SH-SY5Y (cell line): ENCODE results near the gene NEK1.

Source experiments
- GATA2 ChIP-seq: IDR thresholded peaks from 2 replicates; pipeline ENCODE4 v1.6.1; 2011; ENCODE audit warnings: mild to moderate bottlenecking, low read depth, low read length
- GATA3 ChIP-seq: IDR thresholded peaks from 2 replicates; pipeline ENCODE4 v1.6.1; 2011; ENCODE audit warnings: low read depth, mild to moderate bottlenecking, low read length, moderate library complexity

DNA sequence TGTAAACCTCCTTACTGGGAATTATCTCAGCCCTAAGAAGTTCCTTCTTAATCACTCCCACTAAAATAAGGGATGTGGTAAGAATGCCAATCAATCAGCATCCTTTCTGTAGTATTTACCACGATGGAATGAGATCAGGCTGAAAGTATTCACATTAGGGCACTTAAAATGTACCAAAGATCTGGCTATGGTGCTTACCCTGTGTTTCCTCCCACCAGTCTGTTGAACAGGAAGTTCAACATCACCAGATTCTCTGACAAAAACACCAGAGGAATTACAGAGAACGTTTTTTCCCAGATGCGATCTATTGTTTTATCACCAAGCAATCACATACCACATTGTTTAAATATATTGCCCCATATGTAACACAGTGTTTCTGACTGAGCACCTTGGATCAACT lies 5.9 kb upstream of the NEK1 start:
- TF ChIP-seq GATA3 (no peak), GATA2 (no peak)
